GM12891 (cell line): Measurements from ENCODE around the gene DLX6.

Experiments
- POLR2A ChIP-seq: IDR thresholded peaks from 2 replicates; pipeline ENCODE4 v1.6.1; 2011; ENCODE audit warnings: low read depth, low read length, control low read depth
- POLR2AphosphoS5 ChIP-seq: IDR thresholded peaks from 2 replicates; pipeline ENCODE4 v1.6.1; 2011; ENCODE audit warnings: low read depth, low read length, control low read depth

GRCh38 chr7:96992192-96993005, 13.0 kb upstream of the DLX6 start:
- TF ChIP-seq POLR2A, result no peak
- TF ChIP-seq POLR2AphosphoS5, result no peak
